ENCODE data around the gene TMEM117.

DNA sequence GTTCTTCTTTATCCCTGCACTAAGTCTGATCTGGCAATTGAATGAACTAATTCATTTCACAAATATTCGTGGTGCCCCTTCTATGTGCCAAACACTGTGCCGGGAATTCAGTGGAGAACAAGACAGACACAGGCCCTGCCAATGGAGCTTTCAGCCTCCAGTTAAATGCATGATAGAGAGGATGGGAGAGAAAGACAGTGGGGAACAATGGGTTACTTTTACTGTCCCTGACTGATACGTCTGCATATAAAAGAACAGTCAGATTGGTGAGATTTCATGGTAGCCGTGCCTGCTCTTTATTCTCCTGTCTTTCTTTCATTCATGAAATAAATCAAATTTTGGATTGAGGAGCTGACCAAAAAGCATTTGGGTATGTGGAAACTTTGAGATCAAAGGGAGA is 78.5 kb downstream of the TMEM117 start:
- TF ChIP-seq, protein P1, sequence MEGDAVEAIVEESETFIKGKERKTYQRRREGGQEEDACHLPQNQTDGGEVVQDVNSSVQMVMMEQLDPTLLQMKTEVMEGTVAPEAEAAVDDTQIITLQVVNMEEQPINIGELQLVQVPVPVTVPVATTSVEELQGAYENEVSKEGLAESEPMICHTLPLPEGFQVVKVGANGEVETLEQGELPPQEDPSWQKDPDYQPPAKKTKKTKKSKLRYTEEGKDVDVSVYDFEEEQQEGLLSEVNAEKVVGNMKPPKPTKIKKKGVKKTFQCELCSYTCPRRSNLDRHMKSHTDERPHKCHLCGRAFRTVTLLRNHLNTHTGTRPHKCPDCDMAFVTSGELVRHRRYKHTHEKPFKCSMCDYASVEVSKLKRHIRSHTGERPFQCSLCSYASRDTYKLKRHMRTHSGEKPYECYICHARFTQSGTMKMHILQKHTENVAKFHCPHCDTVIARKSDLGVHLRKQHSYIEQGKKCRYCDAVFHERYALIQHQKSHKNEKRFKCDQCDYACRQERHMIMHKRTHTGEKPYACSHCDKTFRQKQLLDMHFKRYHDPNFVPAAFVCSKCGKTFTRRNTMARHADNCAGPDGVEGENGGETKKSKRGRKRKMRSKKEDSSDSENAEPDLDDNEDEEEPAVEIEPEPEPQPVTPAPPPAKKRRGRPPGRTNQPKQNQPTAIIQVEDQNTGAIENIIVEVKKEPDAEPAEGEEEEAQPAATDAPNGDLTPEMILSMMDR (tag by site-specific recombination; IDR thresholded peaks at IDR 0.05): no peak
- TF ChIP-seq, protein P2, sequence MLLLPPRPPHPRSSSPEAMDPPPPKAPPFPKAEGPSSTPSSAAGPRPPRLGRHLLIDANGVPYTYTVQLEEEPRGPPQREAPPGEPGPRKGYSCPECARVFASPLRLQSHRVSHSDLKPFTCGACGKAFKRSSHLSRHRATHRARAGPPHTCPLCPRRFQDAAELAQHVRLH (tag by site-specific recombination; IDR thresholded peaks at IDR 0.05): no peak
- no peak for TF ChIP-seq ZSCAN30 (tag by site-specific recombination; IDR thresholded peaks at IDR 0.05)
- TF ChIP-seq TCF7L2 (IDR thresholded peaks at IDR 0.05; ENCODE audit: borderline replicate concordance, low read depth, low read length): no peak
- TF ChIP-seq, protein P3, sequence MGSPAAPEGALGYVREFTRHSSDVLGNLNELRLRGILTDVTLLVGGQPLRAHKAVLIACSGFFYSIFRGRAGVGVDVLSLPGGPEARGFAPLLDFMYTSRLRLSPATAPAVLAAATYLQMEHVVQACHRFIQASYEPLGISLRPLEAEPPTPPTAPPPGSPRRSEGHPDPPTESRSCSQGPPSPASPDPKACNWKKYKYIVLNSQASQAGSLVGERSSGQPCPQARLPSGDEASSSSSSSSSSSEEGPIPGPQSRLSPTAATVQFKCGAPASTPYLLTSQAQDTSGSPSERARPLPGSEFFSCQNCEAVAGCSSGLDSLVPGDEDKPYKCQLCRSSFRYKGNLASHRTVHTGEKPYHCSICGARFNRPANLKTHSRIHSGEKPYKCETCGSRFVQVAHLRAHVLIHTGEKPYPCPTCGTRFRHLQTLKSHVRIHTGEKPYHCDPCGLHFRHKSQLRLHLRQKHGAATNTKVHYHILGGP (tag by site-specific recombination; IDR thresholded peaks at IDR 0.05): no peak
- TF ChIP-seq ZBTB20 (tag by site-specific recombination; IDR thresholded peaks at IDR 0.05): no peak
- TF ChIP-seq, protein P4, sequence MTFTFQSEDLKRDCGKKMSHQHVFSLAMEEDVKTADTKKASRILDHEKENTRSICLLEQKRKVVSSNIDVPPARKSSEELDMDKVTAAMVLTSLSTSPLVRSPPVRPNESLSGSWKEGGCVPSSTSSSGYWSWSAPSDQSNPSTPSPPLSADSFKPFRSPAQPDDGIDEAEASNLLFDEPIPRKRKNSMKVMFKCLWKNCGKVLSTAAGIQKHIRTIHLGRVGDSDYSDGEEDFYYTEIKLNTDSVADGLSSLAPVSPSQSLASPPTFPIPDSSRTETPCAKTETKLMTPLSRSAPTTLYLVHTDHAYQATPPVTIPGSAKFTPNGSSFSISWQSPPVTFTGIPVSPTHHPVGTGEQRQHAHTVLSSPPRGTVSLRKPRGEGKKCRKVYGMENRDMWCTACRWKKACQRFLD (tag by site-specific recombination; IDR thresholded peaks at IDR 0.05): no peak
- TF ChIP-seq YY1 (tag by site-specific recombination; IDR thresholded peaks at IDR 0.05): no peak
- no peak for TF ChIP-seq ZEB2 (tag by site-specific recombination; IDR thresholded peaks at IDR 0.05)
- TF ChIP-seq, protein P5, sequence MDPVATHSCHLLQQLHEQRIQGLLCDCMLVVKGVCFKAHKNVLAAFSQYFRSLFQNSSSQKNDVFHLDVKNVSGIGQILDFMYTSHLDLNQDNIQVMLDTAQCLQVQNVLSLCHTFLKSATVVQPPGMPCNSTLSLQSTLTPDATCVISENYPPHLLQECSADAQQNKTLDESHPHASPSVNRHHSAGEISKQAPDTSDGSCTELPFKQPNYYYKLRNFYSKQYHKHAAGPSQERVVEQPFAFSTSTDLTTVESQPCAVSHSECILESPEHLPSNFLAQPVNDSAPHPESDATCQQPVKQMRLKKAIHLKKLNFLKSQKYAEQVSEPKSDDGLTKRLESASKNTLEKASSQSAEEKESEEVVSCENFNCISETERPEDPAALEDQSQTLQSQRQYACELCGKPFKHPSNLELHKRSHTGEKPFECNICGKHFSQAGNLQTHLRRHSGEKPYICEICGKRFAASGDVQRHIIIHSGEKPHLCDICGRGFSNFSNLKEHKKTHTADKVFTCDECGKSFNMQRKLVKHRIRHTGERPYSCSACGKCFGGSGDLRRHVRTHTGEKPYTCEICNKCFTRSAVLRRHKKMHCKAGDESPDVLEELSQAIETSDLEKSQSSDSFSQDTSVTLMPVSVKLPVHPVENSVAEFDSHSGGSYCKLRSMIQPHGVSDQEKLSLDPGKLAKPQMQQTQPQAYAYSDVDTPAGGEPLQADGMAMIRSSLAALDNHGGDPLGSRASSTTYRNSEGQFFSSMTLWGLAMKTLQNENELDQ (tag by site-specific recombination; IDR thresholded peaks at IDR 0.05; ENCODE audit: low read depth): no peak
- TF ChIP-seq ZNF341 (tag by site-specific recombination; IDR thresholded peaks at IDR 0.05; ENCODE audit: low read depth): no peak
- TF ChIP-seq ZNF274 (IDR thresholded peaks at IDR 0.05; ENCODE audit: low read length): no peak
- TF ChIP-seq ZNF274 (tag by site-specific recombination; IDR thresholded peaks at IDR 0.05; ENCODE audit: borderline replicate concordance): no peak
- TF ChIP-seq ZNF133 (tag by site-specific recombination; IDR thresholded peaks at IDR 0.05): no peak
